GM21529 (cell line): ENCODE data around the gene SAMD4B.
"Not testable (repeated sequence)": the region's sequence is repeated elsewhere in the genome, so short reads cannot be mapped to it uniquely, and the experiment has no call there.

Source experiments
- ATAC-seq: cut with Tn5 transposase; IDR thresholded peaks from one replicate; pipeline ENCODE4 v1.9.1; 2021; ENCODE audit not compliant: unreplicated experiment

The SAMD4B gene

GRCh38 chr19:39362682-39363657 lies 20.7 kb downstream of the SAMD4B start:
- no peak for ATAC-seq

- no peak for ATAC-seq
Measured at GRCh38 chr19:39363901-39364457, 21.8 kb downstream of the SAMD4B start.

GRCh38 chr19:39365531-39365930 lies 23.3 kb downstream of the SAMD4B start:
- ATAC-seq = no peak

- ATAC-seq = no peak
Measured at GRCh38 chr19:39369200-39369599, 27.0 kb downstream of the SAMD4B start.

GRCh38 chr19:39370735-39371134 lies 28.5 kb downstream of the SAMD4B start:
- no peak for ATAC-seq

- no peak for ATAC-seq
Measured at GRCh38 chr19:39372047-39372802, 30.0 kb downstream of the SAMD4B start.

GRCh38 chr19:39372941-39373340 lies 30.7 kb downstream of the SAMD4B start:
- no peak for ATAC-seq

GRCh38 chr19:39375929-39376328 lies 33.7 kb downstream of the SAMD4B start:
- no peak for ATAC-seq

- ATAC-seq = no peak
Measured at GRCh38 chr19:39377373-39378362, 35.4 kb downstream of the SAMD4B start.

GRCh38 chr19:39379366-39379765 lies 37.1 kb downstream of the SAMD4B start:
- not testable (repeated sequence) for ATAC-seq

- no peak for ATAC-seq
Measured at GRCh38 chr19:39379865-39380396, 37.7 kb downstream of the SAMD4B start.

GRCh38 chr19:39380521-39381502 lies 38.6 kb downstream of the SAMD4B start:
- ATAC-seq = no peak

- no peak for ATAC-seq
Measured at GRCh38 chr19:39381910-39382611, 39.8 kb downstream of the SAMD4B start.

- no peak for ATAC-seq
Measured at GRCh38 chr19:39382991-39383828, 41.0 kb downstream of the SAMD4B start.

- no peak for ATAC-seq
Measured at GRCh38 chr19:39384839-39385568, 42.8 kb downstream of the SAMD4B start.

GRCh38 chr19:39385629-39386411 lies 43.6 kb downstream of the SAMD4B start:
- no peak for ATAC-seq
